Kidney epithelial cell (primary cell): ENCODE measurements around the gene POTEE. TPM values are rescaled to one million over a fixed set of nuclear protein-coding genes. Genes with fewer than 3 reads are reported as not detected.
"Not testable (repeated sequence)": the region's sequence is repeated elsewhere in the genome, so short reads cannot be mapped to it uniquely, and the experiment has no call there.

ENCODE experiments used
- DNase-seq: peaks from one replicate; pipeline ENCODE4 v3.0.0-alpha.2; 2010; ENCODE audit warnings: low read depth
- H3K27me3 ChIP-seq: 2 replicates; pipeline ENCODE4 v1.6.0; 2011; ENCODE audit warnings: low read length; ENCODE audit not compliant: control insufficient read depth, insufficient read depth
- H3K36me3 ChIP-seq: 2 replicates; pipeline ENCODE4 v1.5.1; 2011; ENCODE audit warnings: low read length; ENCODE audit not compliant: control insufficient read depth, insufficient read depth
- H3K4me3 ChIP-seq: 2 replicates; pipeline ENCODE4 v1.5.1; 2011; ENCODE audit warnings: low read depth, mild to moderate bottlenecking, control low read depth, low read length
- total RNA-seq: library from RNA; depleted of rRNA; stranded (reverse); fragments of >200 nt; gene quantifications from 2 replicates; pipeline ENCODE4 v1.2.3, GENCODE V29; 2015

Gene POTEE
- total RNA-seq, 1 donor from 2014 or later = not detected

GRCh38 chr2:131217238-131217986 is 8.1 kb downstream of the POTEE start:
- not testable (repeated sequence) for DNase-seq, H3K36me3 ChIP-seq, H3K4me3 ChIP-seq, H3K27me3 ChIP-seq

- H3K36me3 ChIP-seq, H3K4me3 ChIP-seq, H3K27me3 ChIP-seq, DNase-seq: not testable (repeated sequence)
These were observed 26.5 kb downstream of the POTEE start for GRCh38 chr2:131235543-131236449.

Other genes with a start within 250 kb of the POTEE start
- gene FAM168B, start 116.1 kb upstream of the POTEE start, total RNA-seq = 161 and 177 TPM in 2 replicates
- gene PLEKHB2, start 104.2 kb upstream of the POTEE start, total RNA-seq = 113 and 126 TPM in 2 replicates
- 0.27 and 0.63 TPM in 2 replicates for gene RAB6D, start 154.6 kb downstream of the POTEE start, total RNA-seq